C4-2B (cell line): Measurements from ENCODE around the gene SLC16A5.

Experiments used
- CTCF ChIP-seq: fragments of 450-650 bp; conservative IDR thresholded peaks from 2 replicates; pipeline ENCODE4 v1.5.1; 2017; ENCODE audit warnings: mild to moderate bottlenecking
- ZFX ChIP-seq: fragments of 450-650 bp; IDR thresholded peaks from 2 replicates; pipeline ENCODE4 v1.6.1; 2017

- no peak for TF ChIP-seq CTCF
- no peak for TF ChIP-seq ZFX
Measured at GRCh38 chr17:75069783-75070182, 18.0 kb upstream of the SLC16A5 start.
